ENCODE results near the gene MRPS15.
A peak's percentile ranks its signal among the peaks of the same experiment; 100 is the strongest.

MRPS15 gene

DNA sequence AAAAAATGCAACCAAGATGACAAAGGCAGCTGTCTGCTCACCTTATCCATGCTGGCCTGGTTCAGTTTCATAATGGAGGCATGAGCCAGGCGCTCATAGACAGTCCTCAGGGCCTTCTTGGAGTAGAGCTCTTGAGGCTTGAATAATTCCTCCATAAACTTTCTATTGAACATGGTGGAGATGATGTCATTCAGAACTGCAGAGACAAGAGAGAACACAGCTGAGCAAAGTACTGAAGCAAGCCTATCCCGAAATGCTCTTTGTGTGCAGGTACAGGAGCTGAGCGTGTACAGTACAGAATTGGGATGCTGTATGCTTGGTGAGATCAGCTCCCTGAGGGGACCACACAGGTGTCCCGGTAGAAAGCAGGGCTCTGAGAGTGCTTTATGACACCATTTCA, 25.5 kb downstream of the MRPS15 start (continued):
- TF ChIP-seq, protein P1, sequence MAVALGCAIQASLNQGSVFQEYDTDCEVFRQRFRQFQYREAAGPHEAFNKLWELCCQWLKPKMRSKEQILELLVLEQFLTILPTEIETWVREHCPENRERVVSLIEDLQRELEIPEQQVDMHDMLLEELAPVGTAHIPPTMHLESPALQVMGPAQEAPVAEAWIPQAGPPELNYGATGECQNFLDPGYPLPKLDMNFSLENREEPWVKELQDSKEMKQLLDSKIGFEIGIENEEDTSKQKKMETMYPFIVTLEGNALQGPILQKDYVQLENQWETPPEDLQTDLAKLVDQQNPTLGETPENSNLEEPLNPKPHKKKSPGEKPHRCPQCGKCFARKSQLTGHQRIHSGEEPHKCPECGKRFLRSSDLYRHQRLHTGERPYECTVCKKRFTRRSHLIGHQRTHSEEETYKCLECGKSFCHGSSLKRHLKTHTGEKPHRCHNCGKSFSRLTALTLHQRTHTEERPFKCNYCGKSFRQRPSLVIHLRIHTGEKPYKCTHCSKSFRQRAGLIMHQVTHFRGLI (tag by site-specific recombination; IDR thresholded peaks at IDR 0.05), result no peak
- TF ChIP-seq, protein P2, sequence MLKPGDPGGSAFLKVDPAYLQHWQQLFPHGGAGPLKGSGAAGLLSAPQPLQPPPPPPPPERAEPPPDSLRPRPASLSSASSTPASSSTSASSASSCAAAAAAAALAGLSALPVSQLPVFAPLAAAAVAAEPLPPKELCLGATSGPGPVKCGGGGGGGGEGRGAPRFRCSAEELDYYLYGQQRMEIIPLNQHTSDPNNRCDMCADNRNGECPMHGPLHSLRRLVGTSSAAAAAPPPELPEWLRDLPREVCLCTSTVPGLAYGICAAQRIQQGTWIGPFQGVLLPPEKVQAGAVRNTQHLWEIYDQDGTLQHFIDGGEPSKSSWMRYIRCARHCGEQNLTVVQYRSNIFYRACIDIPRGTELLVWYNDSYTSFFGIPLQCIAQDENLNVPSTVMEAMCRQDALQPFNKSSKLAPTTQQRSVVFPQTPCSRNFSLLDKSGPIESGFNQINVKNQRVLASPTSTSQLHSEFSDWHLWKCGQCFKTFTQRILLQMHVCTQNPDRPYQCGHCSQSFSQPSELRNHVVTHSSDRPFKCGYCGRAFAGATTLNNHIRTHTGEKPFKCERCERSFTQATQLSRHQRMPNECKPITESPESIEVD (tag by site-specific recombination; IDR thresholded peaks at IDR 0.05), result no peak
- TF ChIP-seq ZBTB17 (tag by site-specific recombination; IDR thresholded peaks at IDR 0.05), result 0 out of 2 replicates have a peak, but pooled peaks have one; percentile 22
- TF ChIP-seq, protein P3, sequence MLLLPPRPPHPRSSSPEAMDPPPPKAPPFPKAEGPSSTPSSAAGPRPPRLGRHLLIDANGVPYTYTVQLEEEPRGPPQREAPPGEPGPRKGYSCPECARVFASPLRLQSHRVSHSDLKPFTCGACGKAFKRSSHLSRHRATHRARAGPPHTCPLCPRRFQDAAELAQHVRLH (tag by site-specific recombination; IDR thresholded peaks at IDR 0.05), result no peak

DNA sequence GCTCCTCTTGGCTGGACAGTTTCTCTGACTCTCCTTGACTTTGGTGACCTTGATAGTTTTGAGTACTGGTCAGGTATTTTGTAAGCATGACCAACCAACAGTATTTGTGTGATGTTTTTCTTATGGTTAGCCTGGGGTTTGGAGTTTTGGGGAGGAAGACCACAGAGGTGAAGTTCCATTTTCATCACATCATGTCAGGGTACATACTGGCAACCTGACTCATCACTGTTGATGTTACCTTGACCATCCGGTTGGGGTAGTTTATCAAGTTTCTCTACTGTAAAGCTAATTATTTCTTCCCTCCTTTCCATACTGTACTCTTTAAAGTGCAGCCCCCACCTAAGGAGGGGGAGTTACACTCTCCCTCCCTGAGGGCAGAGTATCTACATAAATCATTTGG, 27.4 kb downstream of the MRPS15 start:
- H3K27ac ChIP-seq (ENCODE audit: extremely low read depth, low read depth, low read length), result no peak overlapping the region
- ChIA-PET CTCF (no interaction called here), POLR2A (interaction anchor here (0.5 kb wide), 1 partner anchor 236 kb away, joined by 3 read pairs; no protein-coding TSS in a partner anchor)
- no peak overlapping the region for H3K4me3 ChIP-seq (ENCODE audit: low read depth, low read length)
- H3K9me3 ChIP-seq (ENCODE audit: control insufficient read depth, insufficient read depth, low read depth, low read length), result no peaks in the 10 kb centered on the region
- peaks cover 0 to 29% of the 10 kb centered on the region in 2 experiments; a peak in 2 of 3 replicates for H3K36me3 ChIP-seq (ENCODE audit: control insufficient read depth in 2 of 2, insufficient read depth in 1 of 2, low read length in 2 of 2)
- TF ChIP-seq ZNF248 (tag by site-specific recombination; IDR thresholded peaks at IDR 0.05), result no peak
- no peak for TF ChIP-seq ZNF354C (tag by site-specific recombination; IDR thresholded peaks at IDR 0.05; ENCODE audit: borderline replicate concordance, low read depth)
- no peak for TF ChIP-seq ZFP37 (tag by site-specific recombination; IDR thresholded peaks at IDR 0.05)
- no peak for TF ChIP-seq ZNF155 (tag by site-specific recombination; IDR thresholded peaks at IDR 0.05)
- no peak for TF ChIP-seq MEIS1 (CRISPR knock-in tag; IDR thresholded peaks at IDR 0.05; ENCODE audit: borderline replicate concordance)
- TF ChIP-seq TRIM28 (IDR thresholded peaks at IDR 0.05; ENCODE audit: borderline replicate concordance, low read length), result no peak
- no peak for TF ChIP-seq ZXDB (tag by site-specific recombination; IDR thresholded peaks at IDR 0.05)
- TF ChIP-seq ZNF654 (tag by site-specific recombination; IDR thresholded peaks at IDR 0.05; ENCODE audit: low read depth), result no peak
- no peak for TF ChIP-seq ZNF202 (tag by site-specific recombination; IDR thresholded peaks at IDR 0.05; ENCODE audit: borderline replicate concordance)
- TF ChIP-seq GLIS1 (tag by site-specific recombination; IDR thresholded peaks at IDR 0.05), result no peak
- TF ChIP-seq, protein P4, sequence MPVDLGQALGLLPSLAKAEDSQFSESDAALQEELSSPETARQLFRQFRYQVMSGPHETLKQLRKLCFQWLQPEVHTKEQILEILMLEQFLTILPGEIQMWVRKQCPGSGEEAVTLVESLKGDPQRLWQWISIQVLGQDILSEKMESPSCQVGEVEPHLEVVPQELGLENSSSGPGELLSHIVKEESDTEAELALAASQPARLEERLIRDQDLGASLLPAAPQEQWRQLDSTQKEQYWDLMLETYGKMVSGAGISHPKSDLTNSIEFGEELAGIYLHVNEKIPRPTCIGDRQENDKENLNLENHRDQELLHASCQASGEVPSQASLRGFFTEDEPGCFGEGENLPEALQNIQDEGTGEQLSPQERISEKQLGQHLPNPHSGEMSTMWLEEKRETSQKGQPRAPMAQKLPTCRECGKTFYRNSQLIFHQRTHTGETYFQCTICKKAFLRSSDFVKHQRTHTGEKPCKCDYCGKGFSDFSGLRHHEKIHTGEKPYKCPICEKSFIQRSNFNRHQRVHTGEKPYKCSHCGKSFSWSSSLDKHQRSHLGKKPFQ (tag by site-specific recombination; IDR thresholded peaks at IDR 0.05), result no peak
- no peak for TF ChIP-seq ZNF24 (tag by site-specific recombination; IDR thresholded peaks at IDR 0.05)
- TF ChIP-seq ZNF350 (tag by site-specific recombination; IDR thresholded peaks at IDR 0.05), result no peak
- TF ChIP-seq OSR2 (tag by site-specific recombination; IDR thresholded peaks at IDR 0.05), result no peak
- TF ChIP-seq ZNF292 (tag by site-specific recombination; IDR thresholded peaks at IDR 0.05; ENCODE audit: borderline replicate concordance, low read depth), result no peak
- no peak for TF ChIP-seq ZNF114 (tag by site-specific recombination; IDR thresholded peaks at IDR 0.05)
- no peaks in the 10 kb centered on the region for H3K4me1 ChIP-seq (ENCODE audit: control insufficient read depth, insufficient read depth, low read length)

DNA sequence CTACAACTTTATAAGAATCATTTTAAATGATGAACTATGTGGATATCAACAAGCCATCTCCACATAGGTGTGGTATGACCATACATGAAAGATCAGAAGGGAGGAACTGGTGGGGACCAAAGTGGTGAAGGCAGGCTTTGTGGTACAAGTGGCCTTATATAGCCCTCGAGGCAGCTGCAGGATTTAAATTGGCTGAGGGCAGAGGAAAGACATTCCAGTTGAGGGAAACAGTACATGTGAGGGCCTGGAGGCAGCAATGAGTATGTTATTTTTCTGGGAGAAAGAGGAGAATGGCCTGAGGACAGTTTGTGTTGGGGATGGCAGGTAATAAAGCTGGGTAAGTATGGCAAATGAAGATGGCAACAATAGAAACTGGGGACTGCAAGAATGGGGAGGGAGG, 31.1 kb downstream of the MRPS15 start:
- H3K27ac ChIP-seq (ENCODE audit: extremely low read depth, low read depth, low read length), result no peak overlapping the region
- POLR2A ChIA-PET, result no interaction called here
- no peaks in the 10 kb centered on the region for H3K9me3 ChIP-seq (ENCODE audit: control insufficient read depth, insufficient read depth, low read depth, low read length)
- CTCF ChIA-PET, result interaction anchor here (0.9 to 1.9 kb wide), 3 partner anchors 17 to 90 kb away, joined by 3 to 6 read pairs (median 4); partner anchors contain the start of gene OSCP1
- H3K4me1 ChIP-seq (ENCODE audit: control insufficient read depth, insufficient read depth, low read length), result no peaks in the 10 kb centered on the region
- H3K4me3 ChIP-seq (ENCODE audit: low read depth, low read length), result no peak overlapping the region
- peaks cover 0 to 44% of the 10 kb centered on the region in 2 experiments; a peak in 2 of 3 replicates for H3K36me3 ChIP-seq (ENCODE audit: control insufficient read depth in 2 of 2, insufficient read depth in 1 of 2, low read length in 2 of 2)
- TF ChIP-seq ZNF785 (tag by site-specific recombination; IDR thresholded peaks at IDR 0.05), result no peak
- TF ChIP-seq ZNF623 (tag by site-specific recombination; IDR thresholded peaks at IDR 0.05), result no peak
- TF ChIP-seq ZNF223 (tag by site-specific recombination; IDR thresholded peaks at IDR 0.05), result no peak
- TF ChIP-seq, protein P5, sequence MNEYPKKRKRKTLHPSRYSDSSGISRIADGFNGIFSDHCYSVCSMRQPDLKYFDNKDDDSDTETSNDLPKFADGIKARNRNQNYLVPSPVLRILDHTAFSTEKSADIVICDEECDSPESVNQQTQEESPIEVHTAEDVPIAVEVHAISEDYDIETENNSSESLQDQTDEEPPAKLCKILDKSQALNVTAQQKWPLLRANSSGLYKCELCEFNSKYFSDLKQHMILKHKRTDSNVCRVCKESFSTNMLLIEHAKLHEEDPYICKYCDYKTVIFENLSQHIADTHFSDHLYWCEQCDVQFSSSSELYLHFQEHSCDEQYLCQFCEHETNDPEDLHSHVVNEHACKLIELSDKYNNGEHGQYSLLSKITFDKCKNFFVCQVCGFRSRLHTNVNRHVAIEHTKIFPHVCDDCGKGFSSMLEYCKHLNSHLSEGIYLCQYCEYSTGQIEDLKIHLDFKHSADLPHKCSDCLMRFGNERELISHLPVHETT (tag by site-specific recombination; IDR thresholded peaks at IDR 0.05), result no peak
- TF ChIP-seq, protein P6, sequence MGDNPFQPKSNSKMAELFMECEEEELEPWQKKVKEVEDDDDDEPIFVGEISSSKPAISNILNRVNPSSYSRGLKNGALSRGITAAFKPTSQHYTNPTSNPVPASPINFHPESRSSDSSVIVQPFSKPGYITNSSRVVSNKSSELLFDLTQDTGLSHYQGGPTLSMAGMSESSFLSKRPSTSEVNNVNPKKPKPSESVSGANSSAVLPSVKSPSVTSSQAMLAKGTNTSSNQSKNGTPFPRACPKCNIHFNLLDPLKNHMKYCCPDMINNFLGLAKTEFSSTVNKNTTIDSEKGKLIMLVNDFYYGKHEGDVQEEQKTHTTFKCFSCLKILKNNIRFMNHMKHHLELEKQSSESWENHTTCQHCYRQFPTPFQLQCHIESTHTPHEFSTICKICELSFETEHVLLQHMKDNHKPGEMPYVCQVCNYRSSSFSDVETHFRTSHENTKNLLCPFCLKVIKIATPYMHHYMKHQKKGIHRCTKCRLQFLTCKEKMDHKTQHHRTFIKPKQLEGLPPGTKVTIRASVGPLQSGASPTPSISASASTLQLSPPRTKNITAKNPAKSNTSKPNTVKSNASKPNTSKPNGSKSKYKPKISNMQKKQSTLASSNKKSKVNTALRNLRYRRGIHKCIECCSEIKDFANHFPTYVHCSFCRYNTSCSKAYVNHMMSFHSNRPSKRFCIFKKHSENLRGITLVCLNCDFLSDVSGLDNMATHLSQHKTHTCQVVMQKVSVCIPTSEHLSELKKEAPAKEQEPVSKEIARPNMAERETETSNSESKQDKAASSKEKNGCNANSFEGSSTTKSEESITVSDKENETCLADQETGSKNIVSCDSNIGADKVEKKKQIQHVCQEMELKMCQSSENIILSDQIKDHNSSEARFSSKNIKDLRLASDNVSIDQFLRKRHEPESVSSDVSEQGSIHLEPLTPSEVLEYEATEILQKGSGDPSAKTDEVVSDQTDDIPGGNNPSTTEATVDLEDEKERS (tag by site-specific recombination; IDR thresholded peaks at IDR 0.05), result no peak
- no peak for TF ChIP-seq ZNF510 (tag by site-specific recombination; IDR thresholded peaks at IDR 0.05; ENCODE audit: insufficient replicate concordance)
